HCT116 (cell line): Measurements from ENCODE around the gene ETNK2. TPM values are rescaled to one million over a fixed set of nuclear protein-coding genes. Genes with fewer than 3 reads are reported as not detected.
A peak's percentile ranks its signal among the peaks of the same experiment; 100 is the strongest.

ENCODE experiments used
- ATAC-seq: fragments of 200-7000 bp; cut with Tn5 transposase; 2 replicates; pipeline ENCODE4 v1.9.1; 2020; ENCODE audit warnings: mild to moderate bottlenecking, moderate library complexity
- BruUV-seq: library from RNA; stranded (reverse); fragments of 400-500 nt; replicated peaks from 2 replicates; lab custom pipeline; 2021; lab: Mats Ljungman, UMichigan
- CTCF ChIA-PET: fragments of 300-600 bp; sonication (Branson Sonifier 250); formaldehyde crosslinking; loops from one replicate; lab custom pipeline; 2021; ENCODE audit warnings: antibody characterized with exemption; lab: Charles Lee
- POLR2A ChIA-PET: fragments of 300-600, 350-600 bp; sonication (Branson Sonifier 250); formaldehyde crosslinking; loops from one replicate; lab custom pipeline; 2021; ENCODE audit warnings: antibody characterized with exemption; lab: Charles Lee
- RAD21 ChIA-PET, 2 experiments: fragments of 300-600 bp; sonication (Branson Sonifier 250); formaldehyde crosslinking; loops; one replicate each; lab custom pipeline; 2023; ENCODE audit warnings: low total read pairs in 2 of 2; ENCODE audit not compliant: uncharacterized antibody in 2 of 2, unreplicated experiment in 2 of 2, low non-redundant PET in 1 of 2; lab: Charles Lee
- DNase-seq: peaks from one replicate; pipeline ENCODE4 v3.0.0-alpha.2; 2010; ENCODE audit warnings: low read depth, low spot score
- H2AFZ ChIP-seq: fragments of 200-600 bp; shearing (Covaris generic), sonication (generic); 2 replicates; pipeline ENCODE4 v1.6.1; 2017; ENCODE audit warnings: low read depth, mixed run types, mixed read lengths, antibody characterized with exemption, low read length; ENCODE audit not compliant: poor library complexity, severe bottlenecking
- H3K27ac ChIP-seq: 2 replicates; pipeline ENCODE4 v1.5.1; 2012; ENCODE audit warnings: low read depth, low read length
- H3K27me3 ChIP-seq: fragments of 200-600 bp; sonication (generic); 2 replicates; pipeline ENCODE4 v1.6.1; 2016; ENCODE audit warnings: mixed run types, low read length, mixed read lengths; ENCODE audit not compliant: insufficient read depth
- H3K36me3 ChIP-seq, 2 experiments: fragments of 200-500 bp in 1 of 2; fragments of 200-600 bp in 1 of 2; sonication (Bioruptor generic) in 1 of 2; sonication (generic) in 1 of 2; 2 replicates each; pipeline versions ENCODE4 v1.5.1 to v1.6.1; 2014 to 2016; ENCODE audit warnings: low read length in 2 of 2, inconsistent platforms in 1 of 2, mixed read lengths in 1 of 2, mixed run types in 1 of 2; ENCODE audit not compliant: insufficient read depth in 2 of 2, control insufficient read depth in 1 of 2
- H3K4me1 ChIP-seq, 2 experiments: fragments of 200-600 bp in 1 of 2; sonication (generic) in 1 of 2; 2 replicates each; pipeline versions ENCODE4 v1.5.1 to v1.6.1; 2012 to 2017; ENCODE audit warnings: low read length in 2 of 2, inconsistent platforms in 1 of 2, mild to moderate bottlenecking in 1 of 2, mixed read lengths in 1 of 2, mixed run types in 1 of 2, moderate library complexity in 1 of 2; ENCODE audit not compliant: insufficient read depth in 2 of 2, control insufficient read depth in 1 of 2
- H3K4me2 ChIP-seq: fragments of 200-600 bp; sonication (generic); 2 replicates; pipeline ENCODE4 v1.6.1; 2017; ENCODE audit warnings: mixed run types, low read length, mixed read lengths
- H3K4me3 ChIP-seq, 2 experiments: fragments of 200-600 bp in 1 of 2; sonication (generic) in 1 of 2; replicated peaks in 1 of 2; 2 replicates each; pipeline ENCODE4 v1.5.1; 2011 to 2016; ENCODE audit warnings: low read length in 2 of 2, control low read depth in 1 of 2, low read depth in 1 of 2, mild to moderate bottlenecking in 1 of 2, mixed read lengths in 1 of 2, mixed run types in 1 of 2
- H3K79me2 ChIP-seq: fragments of 200-600 bp; sonication (generic); 2 replicates; pipeline ENCODE4 v1.6.1; 2017; ENCODE audit warnings: mild to moderate bottlenecking, mixed run types, low read length, moderate library complexity, mixed read lengths; ENCODE audit not compliant: insufficient read depth
- H3K9ac ChIP-seq: fragments of 200-600 bp; sonication (generic); 2 replicates; pipeline ENCODE4 v1.6.1; 2016; ENCODE audit warnings: low read length, mixed read lengths
- H3K9me2 ChIP-seq: fragments of 200-600 bp; sonication (generic), shearing (Covaris generic); 2 replicates; pipeline ENCODE4 v1.6.1; 2017; ENCODE audit warnings: mixed run types, mild to moderate bottlenecking, moderate library complexity; ENCODE audit not compliant: insufficient read depth
- H3K9me3 ChIP-seq, 2 experiments: fragments of 200-500 bp in 1 of 2; fragments of 200-600 bp in 1 of 2; sonication (Bioruptor generic) in 1 of 2; sonication (generic) in 1 of 2; 2 replicates each; pipeline ENCODE4 v1.6.1; 2014 to 2017; ENCODE audit warnings: low read length in 2 of 2, mixed read lengths in 2 of 2, inconsistent platforms in 1 of 2, low read depth in 1 of 2, mild to moderate bottlenecking in 1 of 2, mixed run types in 1 of 2, moderate library complexity in 1 of 2; ENCODE audit not compliant: control insufficient read depth in 1 of 2, insufficient read depth in 1 of 2
- H4K20me1 ChIP-seq: fragments of 200-600 bp; sonication (generic), shearing (Covaris generic); 2 replicates; pipeline ENCODE4 v1.6.1; 2017; ENCODE audit warnings: mixed run types, mild to moderate bottlenecking, moderate library complexity; ENCODE audit not compliant: insufficient read depth
- CEBPB ChIP-seq: IDR thresholded peaks from 2 replicates; pipeline ENCODE4 v1.6.1; 2012; ENCODE audit warnings: low read depth
- EGR1 ChIP-seq: IDR thresholded peaks from 2 replicates; pipeline ENCODE4 v1.6.1; 2012; ENCODE audit warnings: low read depth
- EZH2 ChIP-seq: fragments of 200-600 bp; sonication (generic); IDR thresholded peaks from 2 replicates; pipeline ENCODE4 v1.6.1; 2017; ENCODE audit warnings: antibody characterized with exemption, mixed run types
- ZNF274 ChIP-seq: fragments of 200-500 bp; sonication (Bioruptor generic); IDR thresholded peaks from 2 replicates; pipeline ENCODE4 v1.6.1; 2014; ENCODE audit warnings: mild to moderate bottlenecking, low read depth, low read length, inconsistent platforms
- intact Hi-C: fragments of 100-400 bp; cut with micrococcal nuclease; formaldehyde crosslinking; loops from 2 replicates; pipeline ENCODE4 v1.10.0; 2022
- total RNA-seq: library from RNA; stranded (reverse); gene quantifications from one replicate; pipeline ENCODE4 v1.2.1, GENCODE V29; 2021; ENCODE audit not compliant: unreplicated experiment
- TF ChIP-seq, protein P1 (sequence below): IDR thresholded peaks from 2 replicates; pipeline ENCODE4 v1.6.1; 2012
- TF ChIP-seq, protein P2 (sequence below): IDR thresholded peaks from 2 replicates; pipeline ENCODE4 v1.6.1; 2011; ENCODE audit warnings: mild to moderate bottlenecking, low read length, moderate library complexity; ENCODE audit not compliant: insufficient replicate concordance; ENCODE audit errors: extremely low read depth

Gene ETNK2
- total RNA-seq, 1 experiment from 2014 or later, result 16.1 TPM

DNA sequence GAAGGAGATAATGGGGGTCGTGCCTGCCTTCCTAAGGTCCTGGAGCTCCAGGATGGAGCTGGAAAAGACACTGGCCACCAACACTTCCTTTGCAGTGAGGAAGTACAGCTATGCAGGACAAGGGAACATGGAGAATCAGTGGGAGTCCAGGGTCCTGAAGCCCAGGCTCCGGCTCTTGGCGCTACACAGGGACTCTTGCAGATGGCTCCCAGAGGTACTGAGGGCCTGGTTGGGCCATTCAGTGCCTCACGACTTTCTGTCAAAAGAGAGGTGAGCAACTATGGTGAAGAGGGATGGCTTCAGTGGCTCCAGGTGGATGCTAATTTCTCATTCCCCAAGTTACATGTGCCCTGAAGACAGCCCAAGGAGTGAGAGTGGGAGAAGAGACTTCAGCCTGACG lies 1.8 kb upstream of the ETNK2 start:
- Histone ChIP-seq H3K4me1 (peaks cover 8 to 27% of the 10 kb centered on the region in 2 experiments), H3K36me3 (no peaks in the 10 kb centered on the region), H3K4me3 (no peak overlapping the region), H3K4me2 (no peak overlapping the region), H2AFZ (no peak overlapping the region), H3K9me3 (no peaks in the 10 kb centered on the region), H3K79me2 (no peaks in the 10 kb centered on the region), H3K9me2 (no peaks in the 10 kb centered on the region), H3K27ac (no peak overlapping the region), H3K9ac (no peak overlapping the region)
- ChIA-PET CTCF (no interaction called here), RAD21 (interaction anchor here in 1 of 2 experiments (1.0 kb wide), 1 partner anchor 9 kb away, joined by 3 read pairs; no protein-coding TSS in a partner anchor), POLR2A (interaction anchor here (0.6 kb wide), 1 partner anchor 259 kb away, joined by 4 read pairs; no protein-coding TSS in a partner anchor)
- no TSS peak for BruUV-seq
- DNase-seq, result no peak
- intact Hi-C loops, result no loop called here
- TF ChIP-seq, protein P1, sequence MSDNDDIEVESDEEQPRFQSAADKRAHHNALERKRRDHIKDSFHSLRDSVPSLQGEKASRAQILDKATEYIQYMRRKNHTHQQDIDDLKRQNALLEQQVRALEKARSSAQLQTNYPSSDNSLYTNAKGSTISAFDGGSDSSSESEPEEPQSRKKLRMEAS, result no peak
- TF ChIP-seq, all 23 proteins: peak for 0
- no peak for ATAC-seq
- Histone ChIP-seq H3K27me3 (no peaks in the 10 kb centered on the region), H4K20me1 (no peaks in the 10 kb centered on the region)

DNA sequence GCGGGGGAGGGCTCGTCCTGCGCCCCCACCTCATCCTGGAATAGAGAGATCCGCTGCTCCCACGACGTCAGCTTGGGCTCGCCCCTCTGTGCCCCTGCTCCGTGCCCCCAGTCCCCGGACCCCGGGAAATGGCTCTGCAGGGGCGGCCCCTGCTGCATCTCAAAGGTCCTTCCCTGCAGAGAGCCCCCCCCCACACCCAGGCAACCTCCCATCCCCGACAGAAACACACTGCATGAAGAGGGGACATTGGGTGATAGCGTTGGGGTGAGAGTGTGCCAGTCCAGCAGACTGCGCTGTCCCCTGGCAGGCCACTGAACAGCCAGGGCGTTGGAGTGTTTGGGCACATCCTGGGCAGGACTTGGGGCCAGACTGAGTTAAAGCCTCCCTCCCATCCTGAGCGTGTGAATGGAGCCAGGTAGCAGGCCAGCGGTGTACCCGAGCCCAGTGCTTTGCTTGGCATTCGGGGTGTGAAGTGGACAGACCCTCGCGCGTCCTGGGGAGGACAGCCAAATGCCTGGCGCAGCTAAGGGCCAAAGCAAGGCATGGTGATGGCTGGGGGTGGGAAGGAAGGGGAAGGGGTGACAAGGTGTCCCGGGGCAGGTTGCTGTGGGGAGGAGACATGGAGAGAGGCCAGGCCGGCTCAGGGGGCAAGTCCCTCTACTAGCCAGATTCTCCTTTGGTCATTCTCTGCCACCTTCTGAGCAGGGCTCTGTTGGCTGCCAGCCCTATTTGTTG lies 633 bp upstream of the ETNK2 start:
- Histone ChIP-seq H3K36me3 (no peaks in the 10 kb centered on the region), H3K4me1 (peaks cover 8 to 27% of the 10 kb centered on the region in 2 experiments), H2AFZ (no peak overlapping the region), H3K4me2 (peak overlapping the region; percentile 97), H3K27me3 (no peaks in the 10 kb centered on the region), H3K9me2 (no peaks in the 10 kb centered on the region), H3K4me3 (peak overlapping the region; percentile 44 to 71), H4K20me1 (no peaks in the 10 kb centered on the region), H3K27ac (peak overlapping the region; percentile 57; the same call in 1 of the 2 replicates), H3K9ac (peak overlapping the region; percentile 72), H3K9me3 (no peaks in the 10 kb centered on the region), H3K79me2 (no peaks in the 10 kb centered on the region)
- intact Hi-C loops, result no loop called here
- RAD21 ChIA-PET, result no interaction called here
- no peak for TF ChIP-seq ZNF274
- TF ChIP-seq, protein P1, result no peak
- no peak for TF ChIP-seq EGR1
- no peak for TF ChIP-seq CEBPB
- TF ChIP-seq EZH2, result no peak
- TF ChIP-seq, protein P2, sequence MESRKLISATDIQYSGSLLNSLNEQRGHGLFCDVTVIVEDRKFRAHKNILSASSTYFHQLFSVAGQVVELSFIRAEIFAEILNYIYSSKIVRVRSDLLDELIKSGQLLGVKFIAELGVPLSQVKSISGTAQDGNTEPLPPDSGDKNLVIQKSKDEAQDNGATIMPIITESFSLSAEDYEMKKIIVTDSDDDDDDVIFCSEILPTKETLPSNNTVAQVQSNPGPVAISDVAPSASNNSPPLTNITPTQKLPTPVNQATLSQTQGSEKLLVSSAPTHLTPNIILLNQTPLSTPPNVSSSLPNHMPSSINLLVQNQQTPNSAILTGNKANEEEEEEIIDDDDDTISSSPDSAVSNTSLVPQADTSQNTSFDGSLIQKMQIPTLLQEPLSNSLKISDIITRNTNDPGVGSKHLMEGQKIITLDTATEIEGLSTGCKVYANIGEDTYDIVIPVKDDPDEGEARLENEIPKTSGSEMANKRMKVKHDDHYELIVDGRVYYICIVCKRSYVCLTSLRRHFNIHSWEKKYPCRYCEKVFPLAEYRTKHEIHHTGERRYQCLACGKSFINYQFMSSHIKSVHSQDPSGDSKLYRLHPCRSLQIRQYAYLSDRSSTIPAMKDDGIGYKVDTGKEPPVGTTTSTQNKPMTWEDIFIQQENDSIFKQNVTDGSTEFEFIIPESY, result no peak
- POLR2A ChIA-PET, result no interaction called here
- no peak for DNase-seq
- CTCF ChIA-PET, result interaction anchor here (0.8 to 4.3 kb wide), 6 partner anchors 10 to 246 kb away, joined by 3 to 18 read pairs (median 5); no protein-coding TSS in a partner anchor
- BruUV-seq, result no TSS peak
- peak; percentile 39 for ATAC-seq
